ENCODE measurements around the gene FBRS.
A peak's percentile ranks its signal among the peaks of the same experiment; 100 is the strongest.

Gene FBRS

GRCh38 chr16:30667361-30667905 is 9.2 kb downstream of the FBRS start:
- ChIA-PET CTCF (no interaction called here), POLR2A (ENCODE audit: low non-redundant PET) (interaction anchor here (0.5 to 0.6 kb wide), 2 partner anchors 20 to 233 kb away, joined by 4 to 6 read pairs; no protein-coding TSS in a partner anchor)
- TF ChIP-seq CTCF (conservative IDR thresholded peaks at IDR 0.05; ENCODE audit: low read depth): no peak
- DNase-seq (ENCODE audit: low spot score): no peak
- H3K27ac ChIP-seq: peak overlapping the region; percentile 17

GRCh38 chr16:30668393-30668792 is 10.2 kb downstream of the FBRS start:
- CTCF ChIA-PET: no interaction called here
- POLR2A ChIA-PET (ENCODE audit: low non-redundant PET): no interaction called here

GRCh38 chr16:30669026-30669902 is 11.0 kb downstream of the FBRS start:
- CTCF ChIA-PET: no interaction called here
- TF ChIP-seq CTCF (conservative IDR thresholded peaks at IDR 0.05; ENCODE audit: low read depth): no peak
- DNase-seq (ENCODE audit: low spot score): no peak
- H3K27ac ChIP-seq: no peak overlapping the region
- POLR2A ChIA-PET (ENCODE audit: low non-redundant PET): no interaction called here

More at GRCh38 chr16:30668393-30668792, 10.2 kb downstream of the FBRS start:
- no peak for DNase-seq (ENCODE audit: low spot score)
- H3K27ac ChIP-seq: no peak overlapping the region
- no peak for TF ChIP-seq CTCF (conservative IDR thresholded peaks at IDR 0.05; ENCODE audit: low read depth)

- peak overlapping the region; percentile 11 for H3K27ac ChIP-seq
- ChIA-PET CTCF (no interaction called here), POLR2A (ENCODE audit: low non-redundant PET) (no interaction called here)
- no peak for TF ChIP-seq CTCF (conservative IDR thresholded peaks at IDR 0.05; ENCODE audit: low read depth)
- DNase-seq (ENCODE audit: low spot score): no peak
Measured at GRCh38 chr16:30669903-30670824, 11.9 kb downstream of the FBRS start.

GRCh38 chr16:30675143-30675542 is 16.9 kb downstream of the FBRS start:
- CTCF ChIA-PET: no interaction called here
- no peak overlapping the region for H3K27ac ChIP-seq
- no peak for TF ChIP-seq CTCF (conservative IDR thresholded peaks at IDR 0.05; ENCODE audit: low read depth)
- DNase-seq (ENCODE audit: low spot score): no peak
- POLR2A ChIA-PET (ENCODE audit: low non-redundant PET): no interaction called here

GRCh38 chr16:30677931-30678585 is 19.8 kb downstream of the FBRS start:
- CTCF ChIA-PET: no interaction called here
- no peak for TF ChIP-seq CTCF (conservative IDR thresholded peaks at IDR 0.05; ENCODE audit: low read depth)
- DNase-seq (ENCODE audit: low spot score): no peak
- POLR2A ChIA-PET (ENCODE audit: low non-redundant PET): no interaction called here
- no peak overlapping the region for H3K27ac ChIP-seq
